ENCODE data around the gene SARS1.
A peak's percentile ranks its signal among the peaks of the same experiment; 100 is the strongest.
"Not testable (repeated sequence)": the region's sequence is repeated elsewhere in the genome, so short reads cannot be mapped to it uniquely, and the experiment has no call there.

SARS1 gene

DNA sequence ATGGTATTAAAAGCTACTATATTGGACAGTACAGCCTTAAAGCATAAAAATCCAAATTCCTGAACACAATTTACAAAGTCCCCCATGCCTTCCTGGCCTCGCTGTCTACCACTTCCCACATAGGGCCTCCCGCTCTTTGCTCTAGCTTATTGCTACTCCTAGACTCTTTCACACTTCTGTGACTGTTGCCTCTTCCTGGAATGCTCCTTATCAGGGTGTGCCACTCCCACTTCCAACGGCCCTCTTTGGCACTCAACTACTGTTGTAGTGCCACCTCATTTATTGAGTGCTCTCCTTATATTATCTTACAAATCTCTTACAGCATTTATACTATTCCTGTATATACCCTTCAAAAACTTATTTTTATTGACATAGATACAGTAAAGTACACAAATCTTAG is 4.8 kb downstream of the SARS1 start:
- no peak overlapping the region for H3K27ac Mint-ChIP-seq (ENCODE audit: low read depth)
- peaks cover 53% of the 10 kb centered on the region for H3K4me1 Mint-ChIP-seq
- peaks cover 36% of the 10 kb centered on the region for H3K36me3 Mint-ChIP-seq (ENCODE audit: insufficient read depth)
- DNase-seq (ENCODE audit: low spot score in 2 of 2) (no peak), ATAC-seq (replicated peaks; ENCODE audit: extremely low read depth, poor library complexity, severe bottlenecking) (no peak)
- no peak overlapping the region for H3K4me3 Mint-ChIP-seq
- no peaks in the 10 kb centered on the region for H3K27me3 Mint-ChIP-seq
- no peaks in the 10 kb centered on the region for H3K9me3 Mint-ChIP-seq

DNA sequence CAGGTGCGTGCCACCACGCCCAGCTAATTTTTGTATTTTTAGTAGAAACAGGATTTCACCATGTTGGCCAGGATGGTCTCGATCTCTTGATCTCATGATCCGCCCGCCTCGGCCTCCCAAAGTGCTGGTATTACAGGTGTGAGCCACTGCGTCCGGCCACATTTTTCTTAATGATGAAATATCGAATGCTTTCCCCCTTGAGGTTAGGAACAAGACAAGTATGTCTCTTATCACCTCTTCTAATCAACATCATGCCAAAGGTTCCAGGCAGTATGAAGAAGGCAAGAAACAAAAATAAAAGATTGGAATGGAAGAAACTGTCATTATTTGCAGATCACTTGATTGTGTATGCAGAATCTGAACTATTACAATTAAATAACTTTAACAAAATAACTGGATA is 7.5 kb downstream of the SARS1 start:
- not testable (repeated sequence) for H3K9me3 Mint-ChIP-seq; ATAC-seq (replicated peaks; ENCODE audit: extremely low read depth, poor library complexity, severe bottlenecking); H3K4me3 Mint-ChIP-seq; H3K27ac Mint-ChIP-seq (ENCODE audit: low read depth); H3K27me3 Mint-ChIP-seq; DNase-seq (ENCODE audit: low spot score in 2 of 2)
- peaks cover 32% of the 10 kb centered on the region for H3K36me3 Mint-ChIP-seq (ENCODE audit: insufficient read depth)
- H3K4me1 Mint-ChIP-seq: peaks cover 50% of the 10 kb centered on the region

DNA sequence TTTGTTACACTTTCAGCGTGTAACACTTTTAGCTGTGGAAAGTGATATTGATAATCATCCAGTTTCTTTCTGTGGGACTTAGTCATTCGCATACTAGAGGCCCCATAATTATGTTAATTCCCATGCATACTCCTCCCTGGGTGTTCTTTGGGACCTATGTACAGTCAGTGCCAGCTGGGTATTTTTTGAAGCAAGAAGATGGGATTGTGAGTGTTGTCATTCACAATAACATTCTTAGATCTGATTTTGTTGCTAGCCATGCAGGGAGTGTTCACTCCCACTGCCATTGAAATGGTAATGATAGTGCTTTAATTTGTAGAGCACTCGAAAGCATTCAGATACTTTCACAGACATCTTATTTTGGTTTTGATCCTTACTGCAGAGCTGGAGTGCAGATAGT is 11.6 kb downstream of the SARS1 start:
- no peak for DNase-seq (ENCODE audit: low spot score in 2 of 2)
- no peaks in the 10 kb centered on the region for H3K27me3 Mint-ChIP-seq
- peaks cover 30% of the 10 kb centered on the region for H3K4me1 Mint-ChIP-seq
- no peak overlapping the region for H3K4me3 Mint-ChIP-seq
- ATAC-seq (replicated peaks; ENCODE audit: extremely low read depth, poor library complexity, severe bottlenecking): no peak
- H3K27ac Mint-ChIP-seq (ENCODE audit: low read depth): no peak overlapping the region
- no peaks in the 10 kb centered on the region for H3K9me3 Mint-ChIP-seq
- peaks cover 43% of the 10 kb centered on the region for H3K36me3 Mint-ChIP-seq (ENCODE audit: insufficient read depth)

DNA sequence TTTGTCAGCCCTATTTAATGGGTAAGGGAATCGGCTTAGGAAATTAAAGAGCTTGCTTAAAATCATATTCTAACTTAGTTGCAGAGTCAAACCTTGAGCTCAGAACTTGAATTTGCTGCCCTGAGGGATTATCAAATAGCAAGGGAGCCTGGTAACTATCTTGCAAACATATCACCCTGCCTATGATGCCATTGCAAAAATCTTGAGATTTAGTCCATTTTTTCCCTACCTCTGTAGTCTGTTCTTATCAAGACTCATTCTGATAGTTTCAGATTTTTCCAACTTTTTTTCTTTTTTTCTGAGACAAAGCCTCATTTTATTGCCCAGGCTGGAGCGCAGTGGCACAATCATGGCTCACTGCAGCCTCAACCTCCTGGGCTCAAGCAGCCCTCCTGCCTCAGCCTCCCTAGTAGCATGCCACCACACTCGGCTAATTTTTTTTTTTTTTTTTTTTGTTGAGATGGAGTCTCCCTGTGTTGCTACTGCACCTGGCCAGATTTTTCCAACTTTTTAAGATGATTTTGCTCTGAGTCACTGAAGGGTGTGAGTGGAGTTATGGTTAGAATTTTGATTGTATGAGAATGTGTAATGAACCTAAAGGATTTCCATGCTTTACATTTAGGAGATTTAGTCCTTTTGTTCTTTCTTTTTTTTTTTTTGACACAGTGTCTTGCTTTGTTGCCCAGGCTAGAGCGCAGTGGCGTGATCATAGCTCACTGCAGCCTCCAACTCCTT is 12.2 kb downstream of the SARS1 start:
- no peak overlapping the region for H3K27ac Mint-ChIP-seq (ENCODE audit: low read depth)
- no peak overlapping the region for H3K4me3 Mint-ChIP-seq
- peaks cover 28% of the 10 kb centered on the region for H3K4me1 Mint-ChIP-seq
- no peaks in the 10 kb centered on the region for H3K9me3 Mint-ChIP-seq
- DNase-seq (ENCODE audit: low spot score in 2 of 2): no peak
- H3K36me3 Mint-ChIP-seq (ENCODE audit: insufficient read depth): peaks cover 45% of the 10 kb centered on the region
- H3K27me3 Mint-ChIP-seq: no peaks in the 10 kb centered on the region
- ATAC-seq (replicated peaks; ENCODE audit: extremely low read depth, poor library complexity, severe bottlenecking): no peak

DNA sequence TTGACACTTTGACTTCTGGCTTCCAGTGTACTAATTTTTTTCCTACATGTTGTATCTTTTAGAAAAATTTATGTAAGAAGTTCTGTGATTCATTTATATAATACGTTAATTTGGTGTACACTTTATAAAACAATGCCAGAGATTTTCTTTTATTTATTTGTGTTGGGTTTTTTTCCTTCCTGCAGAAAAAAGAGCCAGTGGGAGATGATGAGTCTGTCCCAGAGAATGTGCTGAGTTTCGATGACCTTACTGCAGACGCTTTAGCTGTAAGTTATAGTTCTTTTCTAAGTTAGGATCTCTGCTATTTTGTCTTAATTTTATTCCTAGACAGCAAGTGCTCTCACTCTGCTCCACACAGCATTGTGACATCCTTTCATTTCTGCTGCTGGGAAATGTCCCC is 14.4 kb downstream of the SARS1 start:
- Mint-ChIP-seq H3K4me3 (no peak overlapping the region), H3K27ac (ENCODE audit: low read depth) (no peak overlapping the region), H3K36me3 (ENCODE audit: insufficient read depth) (peaks cover 58% of the 10 kb centered on the region), H3K4me1 (peaks cover 20% of the 10 kb centered on the region), H3K9me3 (no peaks in the 10 kb centered on the region), H3K27me3 (no peaks in the 10 kb centered on the region)
- DNase-seq (ENCODE audit: low spot score in 2 of 2): no peak
- no peak for ATAC-seq (replicated peaks; ENCODE audit: extremely low read depth, poor library complexity, severe bottlenecking)

DNA sequence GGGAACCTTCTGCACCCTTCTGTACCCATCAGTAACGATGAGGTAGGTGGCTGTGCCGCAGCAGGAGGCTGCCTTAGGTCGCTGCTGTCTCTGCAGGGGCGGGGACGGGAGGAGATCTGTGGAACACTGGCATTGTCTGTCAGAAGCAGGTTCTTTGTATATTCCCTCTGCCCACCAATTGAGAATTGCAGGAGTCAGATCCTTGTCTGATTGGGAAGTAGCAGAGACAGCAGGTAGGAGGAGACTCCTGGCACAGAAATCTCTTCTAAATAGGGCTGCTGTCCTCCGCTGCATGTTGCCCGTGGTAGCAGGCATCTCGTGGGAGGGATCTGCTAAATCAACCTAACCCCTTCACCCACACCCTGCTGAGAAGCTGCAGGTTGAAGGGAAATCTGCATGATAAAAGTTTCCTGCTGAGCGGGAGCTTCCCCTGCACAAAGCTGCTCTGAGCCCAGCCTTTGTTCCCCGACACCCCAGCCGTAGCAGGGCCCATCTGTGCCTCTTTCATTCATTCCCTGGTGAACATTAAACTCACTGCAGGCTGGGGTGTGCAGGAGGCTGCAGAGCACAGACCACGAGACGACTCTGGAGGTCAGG is 15.9 kb downstream of the SARS1 start:
- Mint-ChIP-seq H3K4me1 (peaks cover 11% of the 10 kb centered on the region), H3K9me3 (no peaks in the 10 kb centered on the region), H3K27me3 (no peaks in the 10 kb centered on the region), H3K4me3 (no peak overlapping the region), H3K36me3 (ENCODE audit: insufficient read depth) (peaks cover 66% of the 10 kb centered on the region), H3K27ac (ENCODE audit: low read depth) (no peak overlapping the region)
- ATAC-seq (replicated peaks; ENCODE audit: extremely low read depth, poor library complexity, severe bottlenecking) (no peak), DNase-seq (ENCODE audit: low spot score in 2 of 2) (no peak)

DNA sequence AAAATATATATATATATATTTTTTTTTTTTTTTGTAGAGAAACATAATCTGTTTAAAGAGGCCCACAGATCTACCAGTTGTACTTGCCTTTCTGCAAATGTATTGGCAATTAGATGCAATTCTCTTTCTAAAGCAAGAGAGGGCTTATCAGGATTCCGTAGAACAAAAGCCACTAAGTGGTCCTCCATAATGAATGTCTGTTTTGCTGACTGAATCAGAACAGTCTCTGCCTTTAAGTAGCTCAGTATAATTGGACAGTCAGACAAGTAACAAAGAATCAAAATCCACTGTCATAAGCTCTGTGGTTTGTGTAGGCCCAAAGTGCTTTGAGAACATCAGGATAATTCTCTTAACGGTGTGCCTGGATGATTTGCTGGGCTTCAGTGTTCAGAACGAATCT is 17.3 kb downstream of the SARS1 start:
- peaks cover 69% of the 10 kb centered on the region for H3K36me3 Mint-ChIP-seq (ENCODE audit: insufficient read depth)
- H3K27me3 Mint-ChIP-seq: no peaks in the 10 kb centered on the region
- no peak overlapping the region for H3K4me3 Mint-ChIP-seq
- H3K4me1 Mint-ChIP-seq: peaks cover under 1% of the 10 kb centered on the region
- ATAC-seq (replicated peaks; ENCODE audit: extremely low read depth, poor library complexity, severe bottlenecking) (no peak), DNase-seq (ENCODE audit: low spot score in 2 of 2) (no peak)
- H3K9me3 Mint-ChIP-seq: no peaks in the 10 kb centered on the region
- H3K27ac Mint-ChIP-seq (ENCODE audit: low read depth): no peak overlapping the region

DNA sequence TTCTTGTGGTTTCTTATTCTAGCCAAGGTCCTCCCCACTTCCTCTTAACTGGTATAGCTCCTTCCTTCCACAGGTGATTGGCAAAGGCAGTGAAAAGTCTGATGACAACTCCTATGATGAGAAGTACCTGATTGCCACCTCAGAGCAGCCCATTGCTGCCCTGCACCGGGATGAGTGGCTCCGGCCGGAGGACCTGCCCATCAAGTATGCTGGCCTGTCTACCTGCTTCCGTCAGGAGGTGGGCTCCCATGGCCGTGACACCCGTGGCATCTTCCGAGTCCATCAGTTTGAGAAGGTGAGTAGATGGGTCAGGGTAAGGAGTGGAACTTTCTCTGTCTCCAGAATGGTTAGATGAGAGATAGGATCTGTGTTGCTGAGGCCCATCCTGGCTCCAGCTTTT is 21.4 kb downstream of the SARS1 start:
- Mint-ChIP-seq H3K4me1 (no peaks in the 10 kb centered on the region), H3K27me3 (no peaks in the 10 kb centered on the region), H3K9me3 (no peaks in the 10 kb centered on the region), H3K4me3 (no peak overlapping the region), H3K36me3 (ENCODE audit: insufficient read depth) (peaks cover 65% of the 10 kb centered on the region), H3K27ac (ENCODE audit: low read depth) (peak overlapping the region; percentile 22)
- no peak for ATAC-seq (replicated peaks; ENCODE audit: extremely low read depth, poor library complexity, severe bottlenecking)
- no peak for DNase-seq (ENCODE audit: low spot score in 2 of 2)

DNA sequence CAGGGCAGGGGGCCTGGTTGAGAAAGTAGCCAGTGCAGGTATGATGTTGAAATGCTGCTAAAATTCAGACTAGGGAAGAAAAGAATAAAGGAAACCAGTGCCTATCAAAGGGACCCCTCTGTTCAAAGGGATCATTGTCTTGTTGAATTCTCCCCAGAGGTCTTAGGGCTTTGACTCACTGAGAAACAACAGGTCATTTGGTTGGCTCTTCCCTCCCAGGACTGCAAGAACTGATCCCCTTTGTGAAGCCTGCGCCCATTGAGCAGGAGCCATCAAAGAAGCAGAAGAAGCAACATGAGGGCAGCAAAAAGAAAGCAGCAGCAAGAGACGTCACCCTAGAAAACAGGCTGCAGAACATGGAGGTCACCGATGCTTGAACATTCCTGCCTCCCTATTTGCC is 23.8 kb downstream of the SARS1 start:
- H3K36me3 Mint-ChIP-seq (ENCODE audit: insufficient read depth): peaks cover 47% of the 10 kb centered on the region
- no peak for DNase-seq (ENCODE audit: low spot score in 2 of 2)
- no peak overlapping the region for H3K4me3 Mint-ChIP-seq
- no peaks in the 10 kb centered on the region for H3K9me3 Mint-ChIP-seq
- H3K27me3 Mint-ChIP-seq: no peaks in the 10 kb centered on the region
- no peak for ATAC-seq (replicated peaks; ENCODE audit: extremely low read depth, poor library complexity, severe bottlenecking)
- H3K4me1 Mint-ChIP-seq: peaks cover 14% of the 10 kb centered on the region
- H3K27ac Mint-ChIP-seq (ENCODE audit: low read depth): no peak overlapping the region

DNA sequence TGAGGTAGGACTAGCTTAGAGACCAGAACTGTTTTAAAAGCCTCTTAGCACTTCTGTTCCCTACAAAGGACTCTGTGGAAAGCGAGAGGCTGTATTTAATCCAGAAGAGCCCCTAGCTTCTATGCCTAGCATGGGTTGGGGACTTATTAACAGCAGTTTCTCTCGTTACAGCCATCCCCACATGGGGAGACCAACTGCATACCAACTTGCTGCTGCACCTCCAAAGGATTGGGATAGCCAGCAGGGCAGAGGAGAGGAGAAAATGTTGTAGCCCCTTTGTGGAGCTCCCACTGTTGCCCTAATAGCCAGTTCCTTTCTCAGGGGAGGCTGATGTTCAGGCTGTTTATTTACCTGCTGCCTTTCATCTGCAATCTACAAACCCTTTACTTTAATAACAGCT is 24.7 kb downstream of the SARS1 start:
- DNase-seq (ENCODE audit: low spot score in 2 of 2) (no peak), ATAC-seq (replicated peaks; ENCODE audit: extremely low read depth, poor library complexity, severe bottlenecking) (no peak)
- Mint-ChIP-seq H3K9me3 (no peaks in the 10 kb centered on the region), H3K36me3 (ENCODE audit: insufficient read depth) (peaks cover 40% of the 10 kb centered on the region), H3K4me3 (no peak overlapping the region), H3K27me3 (no peaks in the 10 kb centered on the region), H3K27ac (ENCODE audit: low read depth) (no peak overlapping the region), H3K4me1 (peaks cover 18% of the 10 kb centered on the region)

DNA sequence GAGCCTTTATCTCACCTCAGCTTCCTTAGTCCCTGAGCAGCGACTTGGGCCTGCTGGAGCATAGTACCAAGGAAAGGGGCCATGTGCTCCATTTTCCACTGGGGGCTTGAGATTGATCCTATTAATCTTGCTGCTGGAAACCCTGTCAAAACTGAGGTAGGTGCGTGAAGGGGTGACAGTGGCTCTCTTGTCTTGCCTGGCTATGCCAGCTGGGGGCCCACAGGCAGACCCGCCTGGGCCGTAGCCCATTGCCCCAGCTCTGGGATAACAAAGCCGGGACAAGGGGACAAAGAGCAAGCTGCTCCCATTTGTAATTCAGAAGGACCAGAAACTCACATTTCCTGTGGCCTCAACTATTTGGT is 25.3 kb downstream of the SARS1 start:
- no peak overlapping the region for H3K4me3 Mint-ChIP-seq
- DNase-seq (ENCODE audit: low spot score in 2 of 2): no peak

DNA sequence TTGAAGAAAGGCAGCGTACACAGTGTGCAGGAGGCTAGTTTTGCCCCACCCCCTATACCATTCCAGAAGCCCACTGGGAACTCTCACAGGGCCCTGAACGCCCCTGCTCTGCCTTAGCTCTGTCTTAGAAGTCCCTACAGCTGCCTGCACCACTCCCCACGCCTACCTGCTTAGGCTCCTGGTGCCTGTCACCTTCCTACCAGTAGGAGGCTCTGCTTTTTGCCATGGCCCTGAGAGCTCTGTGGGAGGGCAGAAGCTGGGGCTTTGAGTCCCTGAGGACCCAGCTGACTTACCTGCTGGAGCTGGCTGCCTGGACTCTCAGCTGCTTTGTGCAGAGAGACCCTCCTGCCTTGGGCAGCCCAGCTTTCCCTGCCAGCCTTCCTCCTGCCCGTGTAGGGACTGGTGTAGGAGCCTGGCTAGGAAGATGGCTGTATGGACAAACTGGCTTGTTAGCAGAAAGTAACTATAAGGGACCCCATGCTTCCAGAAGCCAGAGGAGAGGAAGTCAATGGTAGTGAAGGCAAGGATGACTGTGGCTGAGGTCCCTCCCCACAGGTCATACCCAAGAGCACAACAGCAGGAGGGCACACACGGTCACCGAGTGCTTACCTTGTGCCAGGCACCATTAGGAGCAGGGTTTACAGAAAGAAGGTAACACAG is 25.8 kb downstream of the SARS1 start:
- ATAC-seq (replicated peaks; ENCODE audit: extremely low read depth, poor library complexity, severe bottlenecking): no peak
- H3K9me3 Mint-ChIP-seq: no peaks in the 10 kb centered on the region

More for the DNA sequence above, 25.3 kb downstream of the SARS1 start:
- Mint-ChIP-seq H3K9me3 (no peaks in the 10 kb centered on the region), H3K27me3 (no peaks in the 10 kb centered on the region), H3K36me3 (ENCODE audit: insufficient read depth) (peaks cover 35% of the 10 kb centered on the region), H3K4me1 (peaks cover 18% of the 10 kb centered on the region), H3K27ac (ENCODE audit: low read depth) (no peak overlapping the region)
- no peak for ATAC-seq (replicated peaks; ENCODE audit: extremely low read depth, poor library complexity, severe bottlenecking)

More for the DNA sequence above, 25.8 kb downstream of the SARS1 start:
- H3K27me3 Mint-ChIP-seq: no peaks in the 10 kb centered on the region
- H3K36me3 Mint-ChIP-seq (ENCODE audit: insufficient read depth): peaks cover 31% of the 10 kb centered on the region
- H3K4me3 Mint-ChIP-seq: no peak overlapping the region
- H3K4me1 Mint-ChIP-seq: peaks cover 18% of the 10 kb centered on the region
- no peak overlapping the region for H3K27ac Mint-ChIP-seq (ENCODE audit: low read depth)
- DNase-seq (ENCODE audit: low spot score in 2 of 2): no peak

Measured in central memory CD8-positive, alpha-beta T cell (primary cell).